LNCaP clone FGC (cell line): ENCODE measurements around the gene BBS12.

Experiments used
- DNase-seq: peaks from one replicate; pipeline ENCODE4 v3.0.0-alpha.2; 2011; ENCODE audit warnings: low read depth
- H3K4me3 ChIP-seq: 2 replicates; pipeline ENCODE4 v1.5.1; 2011; ENCODE audit warnings: mild to moderate bottlenecking, low read depth, low read length, control low read depth
- TF ChIP-seq, protein P1 (sequence below): IDR thresholded peaks from 2 replicates; pipeline ENCODE4 v1.5.1; 2012; ENCODE audit warnings: mild to moderate bottlenecking; ENCODE audit not compliant: control insufficient read depth, insufficient read depth; ENCODE audit errors: extremely low read depth

BBS12 gene

DNA sequence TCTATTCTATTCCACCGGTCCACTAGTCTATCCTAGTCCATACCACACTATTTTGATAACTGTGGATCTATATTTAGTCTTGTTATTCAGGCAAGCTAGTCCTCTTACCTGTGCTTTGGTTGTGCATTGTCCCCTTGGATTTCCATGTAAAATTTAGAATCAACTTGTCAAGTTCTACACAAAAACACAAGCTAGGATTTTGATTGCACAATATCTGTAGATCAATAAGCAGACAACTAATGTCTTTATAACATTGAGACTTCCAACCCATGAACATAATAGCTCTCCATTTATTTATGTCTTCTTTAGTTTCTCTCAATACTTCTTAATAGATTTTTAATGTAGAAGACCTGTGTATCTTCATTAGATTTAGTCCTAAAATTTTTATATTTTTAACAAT is 10.2 kb upstream of the BBS12 start:
- TF ChIP-seq, protein P1, sequence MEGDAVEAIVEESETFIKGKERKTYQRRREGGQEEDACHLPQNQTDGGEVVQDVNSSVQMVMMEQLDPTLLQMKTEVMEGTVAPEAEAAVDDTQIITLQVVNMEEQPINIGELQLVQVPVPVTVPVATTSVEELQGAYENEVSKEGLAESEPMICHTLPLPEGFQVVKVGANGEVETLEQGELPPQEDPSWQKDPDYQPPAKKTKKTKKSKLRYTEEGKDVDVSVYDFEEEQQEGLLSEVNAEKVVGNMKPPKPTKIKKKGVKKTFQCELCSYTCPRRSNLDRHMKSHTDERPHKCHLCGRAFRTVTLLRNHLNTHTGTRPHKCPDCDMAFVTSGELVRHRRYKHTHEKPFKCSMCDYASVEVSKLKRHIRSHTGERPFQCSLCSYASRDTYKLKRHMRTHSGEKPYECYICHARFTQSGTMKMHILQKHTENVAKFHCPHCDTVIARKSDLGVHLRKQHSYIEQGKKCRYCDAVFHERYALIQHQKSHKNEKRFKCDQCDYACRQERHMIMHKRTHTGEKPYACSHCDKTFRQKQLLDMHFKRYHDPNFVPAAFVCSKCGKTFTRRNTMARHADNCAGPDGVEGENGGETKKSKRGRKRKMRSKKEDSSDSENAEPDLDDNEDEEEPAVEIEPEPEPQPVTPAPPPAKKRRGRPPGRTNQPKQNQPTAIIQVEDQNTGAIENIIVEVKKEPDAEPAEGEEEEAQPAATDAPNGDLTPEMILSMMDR: no peak
- no peak overlapping the region for H3K4me3 ChIP-seq
- DNase-seq: no peak

DNA sequence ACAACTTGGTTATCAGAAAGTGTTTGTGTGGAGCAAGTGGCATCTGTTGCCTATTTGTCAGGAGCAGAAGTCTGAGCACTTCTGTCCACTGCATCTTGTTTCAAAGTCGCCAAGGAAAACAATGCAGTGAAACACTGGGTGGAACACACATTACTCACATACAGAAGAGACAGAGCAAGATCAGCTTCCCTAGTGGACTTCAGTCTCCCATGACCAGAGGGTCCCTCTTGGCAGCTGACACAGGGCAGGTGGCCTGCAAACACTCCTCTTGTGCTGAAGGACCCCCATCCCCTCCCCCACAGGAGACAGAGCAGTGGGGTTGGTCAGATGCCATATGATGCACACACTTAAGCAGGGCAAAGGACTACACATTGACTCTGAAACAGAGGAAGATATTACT is 3.6 kb upstream of the BBS12 start:
- H3K4me3 ChIP-seq: no peak overlapping the region
- TF ChIP-seq, protein P1: no peak
- DNase-seq: no peak

DNA sequence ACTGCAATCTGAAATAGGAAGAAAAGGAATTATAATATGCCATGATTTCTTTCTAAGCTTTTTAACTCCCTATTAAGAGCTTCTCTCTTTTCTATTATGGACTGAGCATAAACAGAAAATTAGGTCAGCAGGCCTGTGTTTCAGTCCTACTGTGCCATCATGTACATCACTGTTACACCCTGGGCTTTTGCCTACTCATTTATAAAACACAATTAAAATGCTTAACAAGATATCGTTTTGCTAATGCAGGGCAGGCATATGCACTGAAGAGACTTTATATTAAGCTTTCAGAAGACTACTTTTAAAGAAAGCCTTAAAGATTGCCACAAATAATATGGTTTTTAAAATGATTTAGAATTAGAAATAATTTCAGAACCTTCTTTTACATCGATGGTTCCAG is 828 bp upstream of the BBS12 start:
- H3K4me3 ChIP-seq: peak overlapping the region; percentile 38; the same call in 1 of the 2 replicates

DNA sequence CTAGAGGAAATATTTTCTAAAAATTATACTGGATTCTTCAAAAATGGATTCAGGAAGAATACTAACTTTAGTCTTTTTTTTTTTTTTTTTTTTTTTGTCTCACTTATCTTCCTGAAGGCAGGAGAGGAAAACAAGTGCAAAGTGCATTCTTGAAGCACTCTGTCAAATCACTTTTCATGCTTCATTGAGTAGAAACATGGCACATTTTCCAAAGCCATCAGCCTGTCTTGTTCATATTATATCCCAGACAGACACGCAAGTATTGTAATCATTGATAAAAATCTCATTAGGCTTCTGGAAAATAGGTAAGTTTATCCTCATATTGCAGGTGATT is 1.2 kb downstream of the BBS12 start:
- TF ChIP-seq, protein P1: no peak
- peak overlapping the region; percentile 73 for H3K4me3 ChIP-seq
- DNase-seq: no peak

More for the DNA sequence above, 828 bp upstream of the BBS12 start:
- no peak for DNase-seq
- TF ChIP-seq, protein P1: no peak

DNA sequence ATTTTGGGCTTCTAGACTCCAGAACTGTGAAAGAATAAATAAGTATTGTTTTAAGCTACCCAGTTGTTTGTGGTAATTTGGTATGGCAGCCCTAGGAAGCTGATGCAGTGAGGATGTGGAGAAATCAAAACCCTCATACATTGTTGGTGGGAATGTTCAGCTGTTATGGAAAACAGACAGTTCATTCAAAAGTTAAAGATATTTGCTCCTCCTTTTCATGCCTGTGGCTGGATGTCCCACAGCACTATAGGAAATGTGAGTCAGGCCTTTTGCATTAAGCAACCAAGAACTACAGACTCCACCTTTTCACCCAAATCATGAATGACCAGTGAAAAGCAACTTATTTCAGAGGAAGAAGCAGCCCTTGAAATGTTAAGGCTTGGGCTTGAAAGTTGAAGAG is 6.7 kb downstream of the BBS12 start:
- TF ChIP-seq, protein P1: no peak
- no peak for DNase-seq
- H3K4me3 ChIP-seq: no peak overlapping the region

DNA sequence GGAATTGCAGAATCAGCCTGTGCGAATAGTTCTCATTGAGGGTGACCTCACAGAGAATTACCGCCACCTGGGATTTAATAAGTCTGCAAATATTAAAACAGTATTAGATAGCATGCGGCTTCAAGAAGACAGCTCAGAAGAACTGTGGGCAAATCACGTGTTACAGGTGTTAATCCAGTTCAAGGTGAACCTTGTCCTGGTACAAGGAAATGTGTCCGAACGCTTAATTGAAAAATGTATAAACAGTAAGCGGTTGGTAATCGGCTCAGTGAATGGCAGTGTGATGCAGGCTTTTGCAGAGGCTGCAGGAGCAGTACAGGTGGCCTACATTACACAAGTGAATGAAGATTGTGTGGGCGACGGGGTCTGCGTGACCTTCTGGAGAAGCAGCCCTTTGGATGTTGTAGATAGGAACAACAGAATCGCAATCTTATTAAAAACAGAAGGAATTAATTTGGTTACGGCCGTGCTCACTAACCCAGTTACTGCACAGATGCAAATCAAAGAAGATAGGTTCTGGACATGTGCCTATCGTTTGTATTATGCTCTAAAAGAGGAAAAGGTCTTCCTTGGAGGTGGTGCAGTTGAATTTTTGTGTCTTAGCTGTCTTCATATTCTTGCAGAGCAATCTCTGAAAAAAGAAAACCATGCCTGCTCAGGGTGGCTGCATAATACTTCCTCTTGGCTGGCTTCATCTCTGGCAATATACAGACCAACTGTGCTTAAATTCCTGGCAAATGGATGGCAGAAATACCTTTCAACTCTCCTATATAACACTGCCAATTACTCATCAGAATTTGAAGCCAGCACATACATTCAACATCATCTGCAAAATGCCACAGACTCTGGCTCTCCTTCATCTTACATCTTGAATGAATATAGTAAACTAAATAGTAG is 10.7 kb downstream of the BBS12 start:
- TF ChIP-seq, protein P1: no peak
- no peak for DNase-seq
- no peak overlapping the region for H3K4me3 ChIP-seq

DNA sequence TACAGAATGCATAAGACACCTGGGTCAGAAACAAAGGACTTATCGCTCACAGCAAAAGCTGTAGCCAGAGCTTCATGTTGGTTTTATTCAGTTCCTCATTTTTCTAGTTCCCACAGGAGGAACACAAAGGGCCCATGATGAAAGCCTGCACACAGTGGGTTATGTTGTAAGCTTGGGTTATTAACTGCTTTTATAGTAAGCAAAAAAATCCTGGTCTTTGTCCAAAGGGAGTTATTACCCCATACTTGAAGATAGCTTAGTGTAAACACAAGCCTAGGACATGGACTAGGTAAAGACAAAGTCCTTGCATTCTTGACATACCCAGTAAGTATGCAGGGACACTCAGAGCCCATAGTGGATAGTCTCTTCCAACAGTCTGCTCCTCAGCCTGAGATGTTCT is 11.7 kb downstream of the BBS12 start:
- DNase-seq: no peak

More for the DNA sequence above, 11.7 kb downstream of the BBS12 start:
- TF ChIP-seq, protein P1: no peak
- no peak overlapping the region for H3K4me3 ChIP-seq
